GM19372 (cell line): ENCODE measurements around the gene PTPRD.

Experiments
- ATAC-seq: cut with Tn5 transposase; IDR thresholded peaks from one replicate; pipeline ENCODE4 v1.9.1; 2021; ENCODE audit warnings: mild to moderate bottlenecking, low read depth, moderate library complexity; ENCODE audit not compliant: unreplicated experiment

Gene PTPRD

DNA sequence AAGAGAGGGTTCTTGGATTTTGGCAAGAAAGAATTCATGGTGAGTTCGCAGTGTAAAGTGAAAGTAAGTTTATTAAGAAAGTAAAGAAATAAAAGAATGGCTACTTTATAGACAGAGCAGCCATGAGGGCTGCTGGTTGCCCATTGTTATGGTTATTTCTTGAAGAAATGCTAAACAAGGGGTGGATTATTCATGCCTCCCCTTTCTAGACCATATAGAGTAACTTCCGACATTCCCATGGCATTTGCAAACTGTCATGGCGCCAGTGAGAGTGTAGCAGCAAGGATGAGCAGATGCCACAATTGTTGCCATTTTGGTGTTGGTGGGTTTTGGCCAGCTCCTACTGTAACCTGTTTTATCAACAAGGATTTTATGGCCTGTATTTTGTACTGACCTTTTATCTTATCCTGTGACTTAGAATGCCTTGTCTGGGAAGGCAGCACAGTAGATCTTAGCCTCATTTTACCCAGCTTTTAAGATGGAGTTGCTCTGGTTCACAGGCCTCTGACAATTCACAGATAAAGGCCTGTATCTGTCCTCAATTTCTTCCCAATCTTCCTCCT is 1787.1 kb downstream of the PTPRD start:
- no peak for ATAC-seq

- ATAC-seq, result no peak
Observed at GRCh38 chr9:8823131-8823895, 1789.5 kb downstream of the PTPRD start.

GRCh38 chr9:8822667-8823025 is 1790.2 kb downstream of the PTPRD start:
- ATAC-seq, result no peak

DNA sequence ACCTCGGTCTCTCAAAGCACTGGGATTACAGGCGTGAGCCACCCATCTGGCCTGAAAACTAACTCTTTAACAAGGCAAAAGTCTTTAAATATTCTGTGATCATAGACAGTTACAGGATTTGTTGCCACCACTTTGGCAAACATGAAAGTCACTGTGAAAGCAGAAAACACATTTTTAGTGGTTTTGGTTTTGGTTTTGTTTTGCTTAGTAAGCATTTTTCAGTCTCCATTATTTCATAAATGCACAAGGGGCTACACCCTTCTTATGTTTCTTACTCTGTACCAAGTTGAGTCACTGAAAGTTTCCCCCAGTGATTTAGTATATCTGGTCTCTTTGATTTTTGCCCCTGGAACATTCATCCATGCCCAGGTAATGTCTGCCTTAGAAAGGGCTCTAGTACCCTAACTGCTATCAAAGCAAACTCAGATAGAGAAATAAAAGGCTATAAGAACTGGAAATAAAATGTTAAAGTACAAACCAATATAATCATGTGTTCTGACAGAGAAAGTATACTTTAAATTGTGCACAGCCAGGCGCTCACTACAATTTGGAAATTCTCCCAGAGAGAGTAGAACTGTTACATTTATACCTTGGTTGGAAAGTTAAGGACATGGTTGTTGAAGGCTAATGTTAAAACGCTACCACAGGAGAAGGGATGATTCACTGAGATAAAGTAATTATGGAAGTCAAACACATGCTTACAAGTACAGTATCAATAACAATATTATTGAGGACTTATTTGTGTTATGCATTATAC is 1790.7 kb downstream of the PTPRD start:
- no peak for ATAC-seq

- ATAC-seq, result no peak
Observed at GRCh38 chr9:8817335-8817734, 1795.5 kb downstream of the PTPRD start.

GRCh38 chr9:8816361-8816760 is 1796.4 kb downstream of the PTPRD start:
- ATAC-seq, result no peak

GRCh38 chr9:8815931-8816330 is 1796.9 kb downstream of the PTPRD start:
- no peak for ATAC-seq

DNA sequence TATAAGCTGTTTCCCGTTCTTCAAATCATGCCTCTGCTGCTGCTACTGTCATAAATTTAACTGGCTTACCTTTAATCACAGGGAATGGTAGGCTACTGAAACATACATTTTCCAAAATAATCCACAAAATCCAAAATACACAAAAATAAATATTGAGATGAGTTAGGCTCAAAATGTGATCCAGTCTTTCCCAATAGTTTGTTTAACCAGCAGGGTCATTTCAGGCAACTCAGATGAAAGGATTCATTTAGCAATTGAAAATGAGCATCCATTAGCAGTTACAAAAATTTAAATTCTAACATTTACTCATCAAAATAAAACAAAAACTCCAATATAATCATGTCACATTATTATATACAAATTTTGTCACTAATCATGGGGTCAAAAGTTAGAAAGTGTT is 1797.6 kb downstream of the PTPRD start:
- ATAC-seq, result no peak

- ATAC-seq, result no peak
Observed at GRCh38 chr9:8812888-8813287, 1799.9 kb downstream of the PTPRD start.

DNA sequence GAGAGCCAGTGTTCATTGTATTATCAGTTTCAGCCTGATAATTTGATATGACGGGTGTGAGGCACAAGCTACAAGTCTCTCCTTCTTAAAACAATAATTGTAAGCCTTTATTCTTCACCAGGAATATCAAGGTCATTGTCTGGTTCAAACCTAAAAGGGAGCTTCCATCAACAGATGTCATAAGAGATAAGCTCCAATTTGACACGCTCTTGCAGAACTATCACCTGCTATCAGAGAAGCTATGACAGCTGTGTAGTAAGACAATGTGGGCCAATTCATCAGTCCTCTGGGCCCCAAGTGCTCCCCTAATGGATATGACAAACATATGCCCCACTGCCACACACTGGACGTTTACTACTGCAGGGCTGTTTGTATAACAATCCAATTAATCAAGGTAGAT is 1803.1 kb downstream of the PTPRD start:
- no peak for ATAC-seq

DNA sequence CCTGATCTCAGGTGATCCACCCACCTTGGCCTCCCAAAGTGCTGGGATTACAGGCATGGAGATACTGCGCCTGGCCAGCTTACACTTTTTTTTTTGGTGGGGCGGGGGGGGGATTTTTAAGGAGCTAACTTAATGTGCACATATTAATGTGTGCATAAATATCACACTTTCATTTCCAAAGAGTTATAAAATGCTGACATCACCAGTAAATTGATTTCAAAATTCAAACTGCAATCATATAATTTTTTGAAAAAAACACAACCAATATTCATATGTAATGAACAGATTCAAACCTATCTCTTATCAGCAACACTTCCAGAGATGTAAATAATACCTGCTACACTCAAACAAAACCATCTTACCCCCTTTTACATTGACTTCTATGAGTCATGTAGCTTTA is 1806.7 kb downstream of the PTPRD start:
- no peak for ATAC-seq

- no peak for ATAC-seq
Observed at GRCh38 chr9:8804613-8805012, 1808.2 kb downstream of the PTPRD start.

DNA sequence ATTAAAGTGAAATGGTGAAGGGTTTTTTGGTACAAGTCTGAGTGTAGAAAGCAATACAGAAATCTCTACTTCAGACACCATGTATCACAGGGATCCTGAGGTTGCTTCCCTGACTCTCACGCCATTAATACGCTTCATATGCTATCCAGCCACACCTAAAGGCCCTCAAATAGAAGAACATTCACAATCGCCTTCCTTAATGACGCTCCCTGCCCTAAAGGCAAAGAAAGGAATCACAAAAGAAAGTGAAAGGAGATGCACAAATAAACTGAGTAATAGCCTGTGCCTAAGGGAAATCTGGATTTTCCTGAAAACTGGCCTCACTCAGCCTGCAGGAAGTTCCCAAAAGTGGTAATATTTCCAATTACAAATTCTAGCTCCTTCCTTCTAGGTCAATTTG is 1810.6 kb downstream of the PTPRD start:
- ATAC-seq, result no peak

GRCh38 chr9:8800196-8800595 is 1812.6 kb downstream of the PTPRD start:
- ATAC-seq, result no peak

DNA sequence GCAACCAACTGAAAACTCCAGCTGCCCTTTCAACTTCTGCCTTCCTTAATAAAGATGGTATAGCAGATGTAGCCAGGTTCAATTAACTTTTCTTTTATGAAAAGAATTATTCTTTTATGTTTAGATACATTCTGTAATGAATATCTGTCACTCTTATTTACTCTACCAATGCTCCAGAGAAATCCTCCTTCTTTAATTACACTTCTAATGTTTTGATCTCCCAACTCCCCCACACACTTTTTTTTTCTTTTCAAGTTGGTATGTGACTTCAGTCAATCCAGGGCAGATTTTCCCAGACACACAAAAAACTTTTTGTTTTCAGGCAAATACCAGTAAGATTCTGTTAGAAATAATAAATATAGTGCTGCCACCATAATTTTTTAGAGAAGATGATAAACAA is 1813.2 kb downstream of the PTPRD start:
- ATAC-seq, result no peak

- ATAC-seq, result no peak
Observed at GRCh38 chr9:8799206-8799605, 1813.6 kb downstream of the PTPRD start.

DNA sequence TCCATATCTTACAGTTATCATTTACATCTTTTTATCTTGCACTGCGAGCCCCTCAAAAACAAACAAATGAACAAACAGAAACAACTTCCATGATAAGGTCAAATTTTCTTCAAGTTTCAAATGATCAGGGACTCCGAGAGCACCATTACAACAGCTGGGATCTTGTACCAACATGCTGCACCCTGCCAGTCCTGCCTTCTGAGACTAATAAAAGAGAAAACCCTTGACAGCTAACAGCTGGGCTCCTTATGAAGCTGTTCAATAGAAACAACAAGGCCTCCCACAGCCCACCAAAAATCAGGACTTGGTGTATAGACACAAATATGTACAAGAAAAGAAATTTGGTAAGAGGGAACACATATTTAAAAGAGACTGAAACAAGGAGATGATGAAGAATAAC is 1828.0 kb downstream of the PTPRD start:
- no peak for ATAC-seq

- no peak for ATAC-seq
Observed at GRCh38 chr9:8783941-8784340, 1828.9 kb downstream of the PTPRD start.

- ATAC-seq, result no peak
Observed at GRCh38 chr9:8782237-8782636, 1830.6 kb downstream of the PTPRD start.

- ATAC-seq, result no peak
Observed at GRCh38 chr9:8781458-8781857, 1831.3 kb downstream of the PTPRD start.

GRCh38 chr9:8780386-8780785 is 1832.4 kb downstream of the PTPRD start:
- ATAC-seq, result no peak

DNA sequence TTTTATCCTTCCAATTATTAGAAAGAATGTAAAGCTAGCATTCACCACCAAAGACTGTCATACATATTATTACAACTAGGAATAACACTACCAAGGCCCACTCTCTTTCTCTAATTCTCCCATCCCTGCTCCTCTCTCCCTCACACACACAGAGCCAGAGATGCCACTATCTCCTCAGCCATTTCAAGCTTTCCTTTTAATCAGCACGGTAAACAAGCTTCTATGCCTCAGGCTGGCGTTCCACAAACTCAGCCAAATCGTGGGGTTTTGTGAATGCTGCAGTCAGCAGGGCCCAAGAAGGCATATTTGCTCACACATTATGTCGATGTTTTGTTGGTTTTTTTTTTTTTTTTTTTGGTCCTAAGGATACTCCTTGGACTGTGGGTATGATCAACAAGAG is 1833.3 kb downstream of the PTPRD start:
- ATAC-seq, result no peak
